Lung (tissue), 12 donors: ENCODE data around the gene CCDC137. TPM values are rescaled to one million over a fixed set of nuclear protein-coding genes. Genes with fewer than 3 reads are reported as not detected.

Experiments used
- ATAC-seq: fragments of 200-7000 bp; cut with Tn5 transposase; one replicate; pipeline ENCODE4 v1.9.1; 2020; ENCODE audit warnings: moderate number of reproducible peaks; ENCODE audit not compliant: insufficient read depth, low FRiP score
- DNase-seq, 3 donors: peaks; one replicate each; pipeline ENCODE4 v3.0.0-alpha.2; 2013 to 2017
- H3K27ac ChIP-seq, 2 donors: one replicate each; pipeline ENCODE4 v1.5.1; 2013; ENCODE audit warnings: mild to moderate bottlenecking in 2 of 2, moderate library complexity in 2 of 2, control low read depth in 1 of 2, inconsistent platforms in 1 of 2, low read depth in 1 of 2, low read length in 1 of 2
- H3K27me3 ChIP-seq, 3 donors: one replicate each; pipeline ENCODE4 v1.5.1; 2013; ENCODE audit warnings: low read length in 2 of 3; ENCODE audit not compliant: control insufficient read depth in 3 of 3, insufficient read depth in 3 of 3
- H3K36me3 ChIP-seq, 4 donors: one replicate each; pipeline ENCODE4 v1.5.1; 2013; ENCODE audit warnings: low read length in 4 of 4, mild to moderate bottlenecking in 1 of 4, moderate library complexity in 1 of 4; ENCODE audit not compliant: control insufficient read depth in 4 of 4, insufficient read depth in 4 of 4
- H3K4me1 ChIP-seq, 5 donors: one replicate each; pipeline ENCODE4 v1.5.1; 2013; ENCODE audit warnings: low read length in 5 of 5, mild to moderate bottlenecking in 2 of 5, moderate library complexity in 1 of 5; ENCODE audit not compliant: control insufficient read depth in 5 of 5, insufficient read depth in 5 of 5
- H3K4me3 ChIP-seq: one replicate; pipeline ENCODE4 v1.5.1; 2013; ENCODE audit warnings: mild to moderate bottlenecking, control low read depth, moderate library complexity
- H3K9ac ChIP-seq, 2 donors: one replicate each; pipeline ENCODE4 v1.5.1; 2013; ENCODE audit warnings: low read length in 2 of 2, control low read depth in 1 of 2; ENCODE audit not compliant: insufficient read depth in 1 of 2
- H3K9me3 ChIP-seq, 4 donors: one replicate each; pipeline ENCODE4 v1.5.1; 2013; ENCODE audit warnings: low read length in 3 of 4, mild to moderate bottlenecking in 1 of 4, moderate library complexity in 1 of 4; ENCODE audit not compliant: control insufficient read depth in 4 of 4, insufficient read depth in 3 of 4
- WGBS, 2 donors: extraction: QIAGEN DNeasy Blood & Tissue Kit; methylation state at CpG; one replicate each; pipeline ENCODE4 v1.1.7; 2013; 5-methylcytosine and 5-hydroxymethylcytosine counted together
- polyA plus RNA-seq, 2 donors: library from polyadenylated mRNA; stranded (reverse); fragments of 200-250 nt; gene quantifications; one replicate each; pipeline ENCODE4 v1.2.1, GENCODE V29; 2013
- total RNA-seq, 2 donors: library from RNA; depleted of rRNA in 1 of 2; stranded (reverse); fragments of >200 nt in 1 of 2; gene quantifications; one replicate each; pipeline ENCODE4 v1.2.1, GENCODE V29; 2014 to 2021
- TF ChIP-seq, protein P1 (sequence below): IDR thresholded peaks from 2 replicates; pipeline ENCODE4 v1.5.1; 2012; ENCODE audit warnings: mild to moderate bottlenecking; ENCODE audit errors: control extremely low read depth, extremely low read depth
- donor health status: control.
- donor health status: control.
- donor health status: Bipolar disorder and iron deficiency.
- donor health status: healthy.
- donor health status: DM: yes; HTN: yes; CAD: no.

The CCDC137 gene
- total and polyA plus RNA-seq, 4 donors: 10.2 to 23.6 (median 16.7) TPM

DNA sequence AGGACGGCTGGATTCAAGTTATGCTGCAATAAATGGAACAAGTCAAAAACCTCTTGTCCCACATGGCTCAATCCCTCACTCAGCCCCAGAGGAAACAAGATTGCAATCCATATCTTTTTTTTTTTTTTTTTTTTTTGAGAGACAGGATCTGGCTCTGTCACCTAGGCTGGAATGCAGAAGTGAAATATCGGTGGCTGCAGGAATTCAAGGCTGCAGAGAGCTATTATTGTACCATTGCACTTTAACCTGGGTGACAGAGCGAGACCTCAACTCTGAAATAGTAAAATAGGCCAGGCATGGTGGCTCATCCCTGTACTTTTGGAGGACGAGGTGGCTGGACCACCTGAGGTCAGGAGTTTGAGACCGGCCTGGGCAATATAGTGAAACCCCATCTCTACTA is 7.5 kb upstream of the CCDC137 start:
- H3K27ac ChIP-seq: peak overlapping the region in 1 of 2 donors; percentile 32
- TF ChIP-seq, protein P1, sequence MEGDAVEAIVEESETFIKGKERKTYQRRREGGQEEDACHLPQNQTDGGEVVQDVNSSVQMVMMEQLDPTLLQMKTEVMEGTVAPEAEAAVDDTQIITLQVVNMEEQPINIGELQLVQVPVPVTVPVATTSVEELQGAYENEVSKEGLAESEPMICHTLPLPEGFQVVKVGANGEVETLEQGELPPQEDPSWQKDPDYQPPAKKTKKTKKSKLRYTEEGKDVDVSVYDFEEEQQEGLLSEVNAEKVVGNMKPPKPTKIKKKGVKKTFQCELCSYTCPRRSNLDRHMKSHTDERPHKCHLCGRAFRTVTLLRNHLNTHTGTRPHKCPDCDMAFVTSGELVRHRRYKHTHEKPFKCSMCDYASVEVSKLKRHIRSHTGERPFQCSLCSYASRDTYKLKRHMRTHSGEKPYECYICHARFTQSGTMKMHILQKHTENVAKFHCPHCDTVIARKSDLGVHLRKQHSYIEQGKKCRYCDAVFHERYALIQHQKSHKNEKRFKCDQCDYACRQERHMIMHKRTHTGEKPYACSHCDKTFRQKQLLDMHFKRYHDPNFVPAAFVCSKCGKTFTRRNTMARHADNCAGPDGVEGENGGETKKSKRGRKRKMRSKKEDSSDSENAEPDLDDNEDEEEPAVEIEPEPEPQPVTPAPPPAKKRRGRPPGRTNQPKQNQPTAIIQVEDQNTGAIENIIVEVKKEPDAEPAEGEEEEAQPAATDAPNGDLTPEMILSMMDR: no peak
- DNase-seq (peak in 1 of 3 donors; percentile 6), ATAC-seq (no peak)
- no peak overlapping the region for H3K9ac ChIP-seq
- WGBS, 2 donors: 72 to 76% methylated on average over 5 of the region's 5 CpGs
- H3K4me3 ChIP-seq: no peak overlapping the region
- no peaks in the 10 kb centered on the region for H3K36me3 ChIP-seq
- no peaks in the 10 kb centered on the region for H3K4me1 ChIP-seq
- H3K27me3 ChIP-seq: no peaks in the 10 kb centered on the region
- H3K9me3 ChIP-seq: no peaks in the 10 kb centered on the region

DNA sequence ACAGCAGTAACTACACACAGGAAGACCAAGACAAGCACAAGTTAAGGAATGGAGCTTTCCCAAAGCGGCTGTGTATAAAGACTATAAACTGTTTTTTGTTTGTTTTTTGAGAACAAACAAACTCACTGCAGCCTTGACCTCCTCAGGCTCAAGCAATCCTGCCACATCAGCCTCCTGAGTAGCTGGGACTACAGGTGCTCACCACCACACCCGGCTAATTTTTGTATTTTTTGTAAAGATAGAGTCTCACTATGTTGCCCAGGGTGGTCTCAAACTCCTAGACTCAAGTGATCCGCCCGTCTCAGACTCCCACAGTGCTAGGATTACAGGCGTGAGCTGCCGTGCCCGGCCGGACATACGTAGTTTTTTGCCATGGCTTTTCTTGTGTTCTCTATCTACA is 6.1 kb upstream of the CCDC137 start:
- Histone ChIP-seq H3K36me3 (peaks cover 0 to 3% (median 0%) of the 10 kb centered on the region in 4 donors), H3K9me3 (no peaks in the 10 kb centered on the region), H3K27ac (no peak overlapping the region), H3K27me3 (no peaks in the 10 kb centered on the region), H3K9ac (no peak overlapping the region), H3K4me1 (peaks cover 0 to 5% (median 0%) of the 10 kb centered on the region in 5 donors), H3K4me3 (no peak overlapping the region)
- DNase-seq (no peak), ATAC-seq (no peak)
- TF ChIP-seq, protein P1: no peak
- 90 to 95% methylated on average over 9 of the region's 9 CpGs for WGBS, 2 donors

- Histone ChIP-seq H3K4me1 (peaks cover 0 to 10% (median 0%) of the 10 kb centered on the region in 5 donors), H3K36me3 (peaks cover 0 to 3% (median 0%) of the 10 kb centered on the region in 4 donors), H3K9me3 (no peaks in the 10 kb centered on the region), H3K27me3 (no peaks in the 10 kb centered on the region), H3K27ac (no peak overlapping the region), H3K9ac (no peak overlapping the region), H3K4me3 (no peak overlapping the region)
- DNase-seq (no peak), ATAC-seq (no peak)
- TF ChIP-seq, protein P1: no peak
- 94 to 97% methylated on average over 4 of the region's 4 CpGs for WGBS, 2 donors
Observed at GRCh38 chr17:81662002-81662401, 4.5 kb upstream of the CCDC137 start.

DNA sequence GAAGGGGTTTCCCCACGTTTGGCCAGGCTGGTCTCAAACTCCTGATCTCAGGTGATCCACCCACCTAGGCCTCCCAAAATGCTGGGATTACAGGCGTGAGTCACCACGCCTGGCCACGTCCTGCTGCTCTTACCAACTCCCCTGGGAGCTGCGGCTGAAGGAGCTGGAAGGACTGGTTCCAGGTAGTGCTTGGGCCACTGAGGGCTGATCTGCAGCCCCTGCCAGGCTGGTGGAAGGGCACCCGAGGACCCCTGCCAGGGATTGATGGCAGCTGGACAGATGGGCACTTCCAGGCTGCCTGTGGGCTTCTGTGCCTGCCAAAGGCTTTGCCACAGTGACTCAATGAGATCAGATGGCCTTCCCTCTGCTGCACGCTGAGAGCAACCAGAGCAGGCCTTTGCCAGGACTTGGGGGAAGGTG is 2.5 kb upstream of the CCDC137 start:
- no peak overlapping the region for H3K9ac ChIP-seq
- peaks cover 0 to 17% (median 4%) of the 10 kb centered on the region in 5 donors for H3K4me1 ChIP-seq
- TF ChIP-seq, protein P1: no peak
- peaks cover 0 to 5% (median 1%) of the 10 kb centered on the region in 4 donors for H3K36me3 ChIP-seq
- no peak overlapping the region for H3K27ac ChIP-seq
- ATAC-seq (no peak), DNase-seq (no peak)
- no peaks in the 10 kb centered on the region for H3K9me3 ChIP-seq
- WGBS, 2 donors: 89 to 92% methylated on average over 7 of the region's 7 CpGs
- no peak overlapping the region for H3K4me3 ChIP-seq
- H3K27me3 ChIP-seq: no peaks in the 10 kb centered on the region
